Measurements from ENCODE around the gene E2F1.

E2F1 gene

DNA sequence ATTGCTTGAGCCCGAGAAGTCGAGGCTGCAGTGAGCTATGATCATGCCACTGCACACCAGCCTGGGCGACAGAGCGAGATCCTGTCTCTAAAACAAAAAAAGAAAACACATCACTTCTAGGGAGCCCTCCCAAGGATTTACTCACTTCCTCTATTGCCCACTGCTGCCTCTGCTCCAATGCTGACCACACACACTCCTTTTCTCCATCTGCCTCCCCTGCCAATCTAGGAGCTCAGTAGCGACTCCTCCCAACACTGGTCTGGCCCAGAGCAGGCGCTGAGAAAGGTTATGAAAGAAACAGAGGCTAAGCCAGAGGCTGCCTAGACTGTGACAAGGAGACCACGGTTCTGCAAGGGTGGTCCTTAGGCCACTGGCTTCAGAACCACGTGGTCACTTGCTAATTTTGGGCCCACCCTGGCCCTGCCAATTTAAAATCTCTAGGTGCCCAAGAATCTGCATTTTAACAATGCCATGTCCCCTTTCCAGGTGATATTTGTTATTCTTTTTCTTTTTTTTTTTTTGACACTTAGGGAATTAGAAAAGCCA lies 1.3 kb upstream of the E2F1 start:
- no peak for DNase-seq (ENCODE audit: low read depth)

- DNase-seq (ENCODE audit: low read depth) = no peak
These were observed 790 bp upstream of the E2F1 start for GRCh38 chr20:33686984-33687366.

DNA sequence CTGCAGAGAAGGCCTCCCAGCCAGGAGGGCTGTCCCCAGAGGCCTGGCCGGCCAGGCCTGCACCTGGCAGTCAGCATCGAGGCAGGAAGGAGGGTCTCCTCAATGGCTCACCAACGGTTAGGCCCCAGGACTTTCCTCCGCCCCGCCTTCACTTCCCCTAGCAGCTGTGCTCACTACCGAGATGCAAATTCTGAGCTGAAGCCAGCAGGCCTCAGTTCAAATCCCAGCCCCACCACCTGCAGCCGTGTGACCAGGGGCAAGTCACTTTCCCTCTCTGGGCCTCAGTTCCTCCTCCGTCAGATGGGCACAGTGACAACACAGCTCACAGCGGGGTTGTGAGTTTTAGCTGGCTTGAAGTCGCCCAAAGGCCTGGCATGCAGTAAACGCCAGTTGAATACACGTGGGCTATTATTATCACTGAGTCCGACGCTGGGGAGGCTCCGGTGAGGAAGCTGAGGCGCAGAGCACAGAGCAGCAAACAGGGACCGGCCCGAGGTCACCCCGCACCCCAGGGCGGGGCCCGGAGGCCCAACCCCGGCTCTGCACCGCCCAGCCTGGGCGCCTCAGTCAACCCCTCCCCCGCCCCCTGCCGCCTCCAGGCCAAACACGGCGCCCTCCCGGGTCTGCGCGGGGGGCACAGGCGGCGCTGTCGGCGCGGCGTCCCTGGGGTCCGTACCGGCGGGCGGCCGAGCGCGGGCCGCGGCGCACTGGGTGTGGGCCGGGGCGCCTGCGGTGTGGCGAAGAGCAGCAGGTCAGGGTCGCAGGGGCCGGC lies 671 bp downstream of the E2F1 start:
- no peak for DNase-seq (ENCODE audit: low read depth)

DNA sequence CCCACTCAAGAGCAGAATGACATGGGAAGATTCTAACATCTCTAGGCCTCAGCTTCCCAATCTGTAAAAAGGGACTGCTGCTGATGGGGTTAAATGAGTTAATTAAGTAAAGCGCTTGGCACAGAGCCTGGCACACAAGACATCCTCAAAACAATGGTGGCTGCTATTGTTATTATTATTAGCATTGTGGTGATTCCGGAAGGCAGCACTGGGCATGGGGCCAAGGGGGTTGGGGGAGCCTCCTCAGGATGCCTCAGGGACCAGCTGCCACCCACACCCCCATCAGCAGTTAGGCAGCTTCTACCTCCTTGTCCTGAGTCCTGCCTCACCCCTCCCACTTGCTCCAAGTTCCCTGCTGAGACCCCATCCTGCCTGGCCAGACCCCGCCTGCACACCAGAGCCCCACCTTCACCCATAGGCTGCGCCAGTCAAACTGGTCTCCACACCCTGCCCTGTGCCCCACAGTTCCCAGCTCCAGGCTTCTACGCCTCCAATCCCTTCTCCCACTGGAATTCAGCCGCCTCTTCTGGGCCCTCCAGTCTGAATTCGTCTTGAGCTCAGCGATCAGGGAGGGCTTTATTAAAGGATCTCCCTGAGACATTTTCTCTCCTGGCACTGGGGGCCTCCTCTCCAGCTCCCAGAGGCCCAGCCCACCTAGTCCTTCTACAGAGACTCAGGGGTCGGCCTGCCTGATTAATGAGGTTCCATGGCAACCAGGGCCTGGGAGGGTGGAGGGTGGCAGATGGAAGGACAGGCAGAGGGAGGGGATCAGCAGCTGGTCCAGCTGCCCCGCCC lies 1.5 kb downstream of the E2F1 start:
- DNase-seq (ENCODE audit: low read depth) = no peak

DNA sequence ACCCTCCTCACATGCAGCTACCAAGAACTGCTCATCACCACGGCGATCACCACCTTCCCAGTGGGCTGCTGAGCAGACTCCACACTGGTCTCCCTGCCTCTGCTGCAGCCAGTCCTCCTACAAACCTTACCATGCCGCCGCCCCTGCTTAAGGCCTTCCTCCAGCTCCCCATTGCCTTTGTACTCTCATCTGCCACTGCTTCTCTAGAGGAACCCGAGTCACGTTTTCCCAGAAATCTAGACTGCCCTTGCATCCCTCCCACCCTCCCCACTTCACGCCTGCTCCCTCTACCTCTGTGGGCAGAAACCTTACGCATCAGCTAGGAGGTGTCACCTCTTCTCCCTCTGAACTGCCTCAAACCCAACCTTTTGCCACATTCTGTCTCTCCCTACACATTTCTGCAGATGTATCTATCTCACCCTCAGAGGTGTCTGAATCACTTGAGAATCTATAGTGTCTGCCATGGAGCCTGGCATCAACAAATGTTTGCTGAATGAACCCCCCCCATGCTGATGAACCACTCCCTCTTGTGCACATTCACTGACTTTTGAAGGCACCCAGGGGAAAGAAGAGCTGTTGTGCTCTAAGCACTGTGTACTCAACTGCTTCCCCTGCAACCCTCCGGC lies 4.3 kb downstream of the E2F1 start:
- DNase-seq (ENCODE audit: low read depth) = no peak

DNA sequence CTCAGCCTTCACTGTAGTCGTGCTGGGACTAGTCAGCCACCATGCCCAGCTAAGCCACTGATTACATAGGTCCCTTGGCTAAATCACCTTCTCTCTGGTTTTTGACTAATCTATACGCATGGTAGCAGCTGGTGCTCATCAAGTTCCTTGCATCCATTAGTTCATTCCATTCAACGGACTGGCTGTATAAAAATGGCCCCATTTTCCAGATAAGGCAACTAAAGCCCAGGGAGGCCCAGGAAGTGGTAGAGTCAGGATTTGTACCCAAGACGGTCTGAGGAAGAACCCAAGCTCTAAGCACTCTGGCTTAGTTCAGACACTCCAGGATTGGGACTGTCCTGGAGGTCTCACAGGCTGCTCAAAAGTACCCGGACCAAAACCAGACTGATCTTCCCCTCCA lies 4.9 kb downstream of the E2F1 start:
- DNase-seq (ENCODE audit: low read depth) = no peak

GRCh38 chr20:33680686-33681085 lies 5.5 kb downstream of the E2F1 start:
- DNase-seq (ENCODE audit: low read depth) = no peak

GRCh38 chr20:33679758-33680485 lies 6.3 kb downstream of the E2F1 start:
- DNase-seq (ENCODE audit: low read depth) = peak; percentile 35

- no peak for DNase-seq (ENCODE audit: low read depth)
These were observed 8.0 kb downstream of the E2F1 start for GRCh38 chr20:33677991-33678702.

GRCh38 chr20:33676652-33677645 lies 9.2 kb downstream of the E2F1 start:
- DNase-seq (ENCODE audit: low read depth) = no peak

DNA sequence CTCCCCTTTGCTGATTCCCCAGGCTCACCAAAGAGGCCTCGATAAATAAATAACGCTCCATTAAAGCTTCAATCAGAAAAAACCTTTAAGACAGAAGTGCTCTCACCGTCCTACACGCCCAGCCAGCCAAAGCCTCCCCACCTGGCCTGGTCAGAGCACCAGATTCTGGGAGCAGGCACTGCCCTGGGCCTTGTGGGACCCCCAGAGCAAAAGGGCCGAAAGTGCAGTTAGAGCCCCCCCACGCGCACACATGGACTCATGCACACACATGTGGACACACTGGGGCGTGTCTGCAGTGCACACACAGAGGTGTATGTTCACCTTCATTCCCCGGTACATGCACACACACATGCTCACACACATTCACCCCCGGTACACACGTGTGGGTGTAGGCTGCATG lies 10.1 kb downstream of the E2F1 start:
- no peak for DNase-seq (ENCODE audit: low read depth)

- DNase-seq (ENCODE audit: low read depth) = no peak
These were observed 10.8 kb downstream of the E2F1 start for GRCh38 chr20:33675136-33675959.

GRCh38 chr20:33674294-33675135 lies 11.7 kb downstream of the E2F1 start, which contains the start of gene NECAB3:
Gene NECAB3, minus strand, starts transcription at chr20:33674428. Its CDS starts 76 bp downstream, at chr20:33674352.
- DNase-seq (ENCODE audit: low read depth) = peak; percentile 52

DNA sequence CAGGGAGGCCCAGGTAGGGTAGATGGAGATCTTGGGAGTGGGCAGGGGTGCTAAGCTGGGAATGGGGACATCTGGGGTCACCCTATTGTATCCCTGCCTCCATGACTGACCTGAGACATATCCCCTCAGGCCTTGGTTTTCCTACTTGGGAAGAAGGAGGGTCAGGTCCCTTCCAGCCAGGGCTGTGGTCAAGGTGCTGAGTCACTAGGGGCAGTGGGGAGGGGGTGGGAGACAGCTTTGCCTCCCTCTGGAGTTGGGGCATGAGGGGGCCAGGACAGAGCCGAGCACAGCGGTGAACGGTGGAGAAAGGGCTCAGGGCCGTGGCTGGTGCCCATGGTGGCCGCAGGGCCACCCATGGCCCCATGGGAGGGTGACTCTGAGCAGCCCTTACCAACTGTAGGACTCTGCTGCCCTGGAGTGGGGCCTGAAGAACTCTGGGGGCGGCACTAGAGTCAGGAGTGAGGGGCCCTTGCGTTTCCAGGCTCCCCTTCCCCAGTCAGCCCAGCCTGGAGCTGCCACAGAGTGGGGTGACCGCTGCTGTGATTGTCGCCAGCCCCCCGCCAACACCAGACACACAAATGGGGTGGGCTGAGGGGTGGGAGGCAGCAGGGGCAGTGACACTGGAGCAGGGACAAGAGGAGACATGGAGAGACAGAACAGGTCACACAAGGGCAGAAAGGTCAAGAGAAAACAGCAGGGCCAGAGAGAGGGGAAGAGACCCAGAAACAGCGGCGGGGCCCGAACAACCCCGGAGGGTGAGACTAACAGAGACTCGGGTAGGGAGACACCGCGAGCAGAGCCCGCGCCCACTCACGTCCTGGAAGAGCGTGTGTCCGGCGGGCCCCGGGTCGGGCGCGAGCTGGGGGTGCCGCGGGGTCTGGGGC lies 12.5 kb downstream of the E2F1 start:
- DNase-seq (ENCODE audit: low read depth) = no peak

DNA sequence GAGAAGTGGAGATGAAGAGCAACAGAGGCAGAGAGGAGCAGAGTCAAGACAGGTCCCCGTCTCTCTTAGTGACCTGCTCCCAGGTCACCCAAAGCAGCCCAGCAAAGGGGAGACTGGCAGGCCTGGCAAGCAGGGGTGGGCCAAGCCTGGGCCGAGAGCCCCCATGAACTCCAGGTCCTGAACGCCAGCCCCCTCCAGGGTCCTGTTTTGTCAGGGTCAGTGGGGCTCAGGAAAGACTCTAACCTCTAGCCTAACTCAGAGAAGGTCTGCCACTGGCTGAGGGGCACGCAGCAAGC lies 13.1 kb downstream of the E2F1 start:
- DNase-seq (ENCODE audit: low read depth) = no peak

DNA sequence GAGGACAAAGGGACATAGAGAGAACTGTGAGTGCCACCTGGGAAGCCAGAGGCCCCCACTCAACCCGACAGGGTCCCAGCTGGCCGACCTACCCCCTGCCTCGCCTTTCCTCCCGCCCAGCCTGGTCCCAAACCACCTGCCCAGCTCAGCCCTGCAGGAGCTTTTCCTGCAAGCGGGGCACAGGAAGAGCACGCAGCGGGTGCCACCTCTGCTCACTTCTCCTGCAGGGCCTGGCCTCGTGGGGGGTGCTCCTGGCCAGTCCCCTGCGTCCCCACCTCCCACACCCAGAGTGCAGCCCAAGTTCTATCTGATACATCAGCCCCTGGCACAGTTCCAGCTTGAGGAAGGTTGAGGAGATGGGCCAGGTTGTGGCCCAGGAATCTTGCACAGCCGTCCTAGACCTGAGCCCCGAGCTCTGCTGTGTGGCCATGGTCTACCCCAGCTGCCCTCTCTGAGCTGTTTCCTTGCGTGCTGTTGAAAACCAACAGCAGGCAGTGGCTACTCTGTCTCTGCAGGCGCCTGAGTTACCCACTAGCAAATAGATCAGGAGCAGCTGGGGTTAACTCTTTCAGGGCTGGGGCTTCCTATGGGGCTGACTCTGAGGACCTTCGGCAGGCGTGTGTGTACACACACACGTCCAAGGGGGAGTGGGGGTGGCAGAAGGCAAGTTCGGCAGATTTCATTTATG lies 13.6 kb downstream of the E2F1 start:
- DNase-seq (ENCODE audit: low read depth) = no peak
